CD4-positive, alpha-beta T cell treated with Interleukin-4 for 4 hours (primary cell): ENCODE data around the gene DLG2.
"Not testable (repeated sequence)": the region's sequence is repeated elsewhere in the genome, so short reads cannot be mapped to it uniquely, and the experiment has no call there.

Source experiments
- DNase-seq: peaks from one replicate; pipeline ENCODE4 v3.0.0-alpha.2; 2020

The DLG2 gene

GRCh38 chr11:84824624-84825023 is 802.5 kb downstream of the DLG2 start:
- DNase-seq: no peak

GRCh38 chr11:84819537-84819936 is 807.6 kb downstream of the DLG2 start:
- no peak for DNase-seq

GRCh38 chr11:84819128-84819527 is 808.0 kb downstream of the DLG2 start:
- no peak for DNase-seq

GRCh38 chr11:84817998-84818397 is 809.1 kb downstream of the DLG2 start:
- no peak for DNase-seq

- DNase-seq: no peak
These were observed 814.6 kb downstream of the DLG2 start for GRCh38 chr11:84812471-84812969.

- DNase-seq: no peak
These were observed 820.8 kb downstream of the DLG2 start for GRCh38 chr11:84806354-84806753.

GRCh38 chr11:84804041-84804440 is 823.1 kb downstream of the DLG2 start:
- DNase-seq: no peak

GRCh38 chr11:84800755-84801346 is 826.3 kb downstream of the DLG2 start:
- no peak for DNase-seq

GRCh38 chr11:84799112-84799511 is 828.0 kb downstream of the DLG2 start:
- DNase-seq: no peak

GRCh38 chr11:84795698-84796097 is 831.4 kb downstream of the DLG2 start:
- DNase-seq: no peak

GRCh38 chr11:84794663-84795443 is 832.3 kb downstream of the DLG2 start:
- DNase-seq: no peak

GRCh38 chr11:84793318-84793717 is 833.8 kb downstream of the DLG2 start:
- no peak for DNase-seq

GRCh38 chr11:84790849-84791427 is 836.2 kb downstream of the DLG2 start:
- no peak for DNase-seq

- DNase-seq: no peak
These were observed 838.9 kb downstream of the DLG2 start for GRCh38 chr11:84788220-84788619.

- not testable (repeated sequence) for DNase-seq
These were observed 843.0 kb downstream of the DLG2 start for GRCh38 chr11:84784158-84784557.

GRCh38 chr11:84780689-84781293 is 846.4 kb downstream of the DLG2 start:
- DNase-seq: no peak

GRCh38 chr11:84775503-84775902 is 851.6 kb downstream of the DLG2 start:
- DNase-seq: no peak

- DNase-seq: no peak
These were observed 863.2 kb downstream of the DLG2 start for GRCh38 chr11:84763931-84764330.

- DNase-seq: no peak
These were observed 869.4 kb downstream of the DLG2 start for GRCh38 chr11:84757711-84758110.

GRCh38 chr11:84751371-84751770 is 875.8 kb downstream of the DLG2 start:
- DNase-seq: no peak

- DNase-seq: no peak
These were observed 879.3 kb downstream of the DLG2 start for GRCh38 chr11:84747871-84748270.

GRCh38 chr11:84740050-84740449 is 887.1 kb downstream of the DLG2 start:
- DNase-seq: no peak

- DNase-seq: no peak
These were observed 902.9 kb downstream of the DLG2 start for GRCh38 chr11:84724256-84724655.
